Measurements from ENCODE around the gene PITPNC1.
"Not testable (repeated sequence)": the region's sequence is repeated elsewhere in the genome, so short reads cannot be mapped to it uniquely, and the experiment has no call there.

The PITPNC1 gene

GRCh38 chr17:67476787-67477335, 99.8 kb downstream of the PITPNC1 start:
- no peak for TF ChIP-seq CTCF (IDR thresholded peaks at IDR 0.05; ENCODE audit: low read depth, low read length)
- no peak overlapping the region for H3K4me3 ChIP-seq (ENCODE audit: low read depth, low read length)

- no peak for TF ChIP-seq CTCF (IDR thresholded peaks at IDR 0.05; ENCODE audit: low read depth, low read length)
- no peak overlapping the region for H3K4me3 ChIP-seq (ENCODE audit: low read depth, low read length)
Measured at GRCh38 chr17:67477687-67478086, 100.6 kb downstream of the PITPNC1 start.

- TF ChIP-seq CTCF (IDR thresholded peaks at IDR 0.05; ENCODE audit: low read depth, low read length): no peak
- H3K4me3 ChIP-seq (ENCODE audit: low read depth, low read length): no peak overlapping the region
Measured at GRCh38 chr17:67478401-67479041, 101.4 kb downstream of the PITPNC1 start.

GRCh38 chr17:67479148-67479547, 102.1 kb downstream of the PITPNC1 start:
- no peak for TF ChIP-seq CTCF (IDR thresholded peaks at IDR 0.05; ENCODE audit: low read depth, low read length)
- no peak overlapping the region for H3K4me3 ChIP-seq (ENCODE audit: low read depth, low read length)

GRCh38 chr17:67480959-67481358, 103.9 kb downstream of the PITPNC1 start:
- H3K4me3 ChIP-seq (ENCODE audit: low read depth, low read length): not testable (repeated sequence)

- no peak overlapping the region for H3K4me3 ChIP-seq (ENCODE audit: low read depth, low read length)
- no peak for TF ChIP-seq CTCF (IDR thresholded peaks at IDR 0.05; ENCODE audit: low read depth, low read length)
Measured at GRCh38 chr17:67481808-67482207, 104.7 kb downstream of the PITPNC1 start.

GRCh38 chr17:67482764-67483163, 105.7 kb downstream of the PITPNC1 start:
- no peak for TF ChIP-seq CTCF (IDR thresholded peaks at IDR 0.05; ENCODE audit: low read depth, low read length)
- no peak overlapping the region for H3K4me3 ChIP-seq (ENCODE audit: low read depth, low read length)

- H3K4me3 ChIP-seq (ENCODE audit: low read depth, low read length): no peak overlapping the region
- TF ChIP-seq CTCF (IDR thresholded peaks at IDR 0.05; ENCODE audit: low read depth, low read length): no peak
Measured at GRCh38 chr17:67484261-67484660, 107.2 kb downstream of the PITPNC1 start.

All from WI38 (cell line).